ENCODE measurements around the gene ZFP36L1. TPM values are rescaled to one million over a fixed set of nuclear protein-coding genes. Genes with fewer than 3 reads are reported as not detected.

The ZFP36L1 gene
- polyA plus RNA-seq, 1 donor = 199 TPM

DNA sequence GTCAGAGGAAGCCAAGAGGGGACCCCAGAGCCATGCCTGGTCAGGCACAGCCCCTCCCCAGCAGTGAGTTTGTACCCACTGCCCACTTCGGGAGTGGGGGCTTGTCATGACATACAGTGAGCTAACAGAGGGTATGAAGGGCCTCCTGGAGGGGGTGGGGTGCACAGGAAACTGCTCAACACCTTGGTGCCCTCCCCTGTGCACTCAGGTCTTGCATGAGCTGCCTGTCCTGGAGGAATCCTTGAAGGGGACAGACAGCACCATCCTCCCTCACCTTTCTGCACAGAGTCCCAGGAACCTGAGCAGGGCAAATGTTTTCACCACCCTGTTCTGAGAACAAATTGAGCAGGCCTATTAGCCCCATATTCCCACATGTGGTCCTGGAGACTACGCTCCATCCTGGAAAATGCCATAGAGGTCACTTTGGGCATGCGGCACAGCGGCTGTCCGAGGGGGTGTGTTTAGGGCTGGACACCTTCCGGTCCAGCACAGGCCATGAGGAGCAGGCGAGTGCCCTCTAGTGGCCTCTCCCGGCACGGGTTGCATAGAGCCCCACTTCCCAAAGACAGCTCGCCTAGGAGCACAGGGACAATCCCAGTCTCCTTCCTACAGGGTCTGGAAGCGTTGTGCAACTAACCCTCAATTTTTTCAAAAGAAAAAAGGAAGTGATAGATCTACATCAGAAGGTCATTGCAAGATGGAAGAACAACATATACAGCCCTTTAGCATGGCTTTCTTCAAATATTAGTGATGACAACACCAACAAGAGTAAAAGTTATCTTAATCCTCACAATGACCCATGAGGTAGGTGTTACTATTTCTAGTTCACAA, 31.9 kb upstream of the ZFP36L1 start:
- WGBS (ENCODE audit: insufficient coverage, low lambda C conversion rate) = no CpG with 5 or more reads among the region's 11 CpGs
- Histone ChIP-seq H3K27me3 (ENCODE audit: control insufficient read depth, insufficient read depth, low read length) (no peaks in the 10 kb centered on the region), H3K4me1 (ENCODE audit: control insufficient read depth, insufficient read depth, low read length) (peaks cover 22% of the 10 kb centered on the region), H3K36me3 (ENCODE audit: control insufficient read depth, insufficient read depth, low read length) (no peaks in the 10 kb centered on the region), H3K27ac (ENCODE audit: low read length) (no peak overlapping the region), H3K4me3 (ENCODE audit: low read length) (no peak overlapping the region), H3K9me3 (ENCODE audit: control insufficient read depth, low read depth, low read length) (no peaks in the 10 kb centered on the region)
- DNase-seq = peak; percentile 57 to 70

GRCh38 chr14:68824207-68824516, 31.3 kb upstream of the ZFP36L1 start:
- Histone ChIP-seq H3K4me1 (ENCODE audit: control insufficient read depth, insufficient read depth, low read length) (peaks cover 28% of the 10 kb centered on the region), H3K27me3 (ENCODE audit: control insufficient read depth, insufficient read depth, low read length) (no peaks in the 10 kb centered on the region), H3K4me3 (ENCODE audit: low read length) (no peak overlapping the region), H3K9me3 (ENCODE audit: control insufficient read depth, low read depth, low read length) (no peaks in the 10 kb centered on the region), H3K36me3 (ENCODE audit: control insufficient read depth, insufficient read depth, low read length) (no peaks in the 10 kb centered on the region), H3K27ac (ENCODE audit: low read length) (no peak overlapping the region)
- WGBS (ENCODE audit: insufficient coverage, low lambda C conversion rate) = no CpG with 5 or more reads among the region's 1 CpG
- no peak for DNase-seq

DNA sequence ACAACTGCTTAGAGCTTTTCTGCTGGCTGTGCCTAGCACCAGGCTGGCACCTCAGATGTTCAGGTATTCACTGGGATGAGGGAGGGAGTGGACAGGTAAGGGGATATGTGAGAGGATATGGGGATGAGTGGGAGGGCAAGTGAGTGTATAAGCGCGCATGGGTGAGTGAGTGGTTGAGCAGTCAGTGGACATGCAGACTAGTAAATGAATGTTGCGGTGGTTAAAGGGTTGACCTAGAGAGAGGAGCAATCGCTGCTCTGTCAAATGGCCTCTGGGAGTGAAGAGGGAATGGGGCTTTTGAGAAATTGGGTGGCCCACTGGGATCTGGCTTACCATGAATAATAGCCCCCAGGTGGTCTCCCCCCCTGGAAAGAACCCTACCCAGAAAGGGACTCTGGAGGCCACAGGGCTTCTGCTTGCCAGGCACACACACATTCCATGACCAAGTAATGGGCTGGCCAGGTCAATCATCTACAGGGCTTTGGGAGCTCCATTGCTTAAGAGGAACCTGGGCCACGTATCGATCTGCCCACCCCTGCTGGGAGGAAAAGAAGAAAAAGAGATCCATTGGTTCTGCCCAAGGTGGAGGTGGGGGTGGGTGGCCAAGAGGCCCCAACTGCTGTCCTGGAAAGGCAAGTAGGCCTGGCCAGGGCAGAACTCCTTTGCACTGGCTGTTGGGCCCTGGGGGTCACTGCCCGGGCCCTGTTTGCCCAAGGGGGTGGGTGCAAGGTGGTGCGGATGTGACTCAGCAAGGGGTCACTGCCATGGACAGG, 30.8 kb upstream of the ZFP36L1 start:
- no peaks in the 10 kb centered on the region for H3K27me3 ChIP-seq (ENCODE audit: control insufficient read depth, insufficient read depth, low read length)
- no peak for DNase-seq
- H3K27ac ChIP-seq (ENCODE audit: low read length) = no peak overlapping the region
- no peaks in the 10 kb centered on the region for H3K9me3 ChIP-seq (ENCODE audit: control insufficient read depth, low read depth, low read length)
- no peaks in the 10 kb centered on the region for H3K36me3 ChIP-seq (ENCODE audit: control insufficient read depth, insufficient read depth, low read length)
- H3K4me1 ChIP-seq (ENCODE audit: control insufficient read depth, insufficient read depth, low read length) = peaks cover 29% of the 10 kb centered on the region
- no peak overlapping the region for H3K4me3 ChIP-seq (ENCODE audit: low read length)
- no CpG with 5 or more reads among the region's 8 CpGs for WGBS (ENCODE audit: insufficient coverage, low lambda C conversion rate)

DNA sequence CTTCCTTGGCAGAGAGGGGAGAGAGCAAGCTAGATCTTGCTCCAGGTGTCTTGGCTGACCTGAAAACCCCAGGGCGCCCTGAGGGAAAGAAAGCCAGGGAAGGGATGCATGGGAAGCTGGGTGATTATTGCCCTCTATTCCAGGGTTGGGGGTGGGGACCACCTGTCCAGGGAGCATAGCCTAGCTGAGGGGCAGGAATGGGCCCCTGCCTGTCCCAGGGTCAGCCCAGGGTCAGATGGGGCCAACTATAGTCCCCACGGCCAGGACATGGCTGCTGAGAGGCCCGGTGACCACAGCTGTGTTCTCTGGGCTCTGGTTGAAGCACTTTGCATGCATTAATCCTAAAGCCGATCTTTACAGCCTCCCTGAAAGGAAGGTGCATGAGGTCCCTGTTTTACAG, 30.1 kb upstream of the ZFP36L1 start:
- H3K27me3 ChIP-seq (ENCODE audit: control insufficient read depth, insufficient read depth, low read length) = no peaks in the 10 kb centered on the region
- H3K36me3 ChIP-seq (ENCODE audit: control insufficient read depth, insufficient read depth, low read length) = no peaks in the 10 kb centered on the region
- DNase-seq = no peak
- no peaks in the 10 kb centered on the region for H3K9me3 ChIP-seq (ENCODE audit: control insufficient read depth, low read depth, low read length)
- H3K4me1 ChIP-seq (ENCODE audit: control insufficient read depth, insufficient read depth, low read length) = peaks cover 29% of the 10 kb centered on the region
- no peak overlapping the region for H3K4me3 ChIP-seq (ENCODE audit: low read length)
- H3K27ac ChIP-seq (ENCODE audit: low read length) = no peak overlapping the region
- no CpG with 5 or more reads among the region's 4 CpGs for WGBS (ENCODE audit: insufficient coverage, low lambda C conversion rate)

DNA sequence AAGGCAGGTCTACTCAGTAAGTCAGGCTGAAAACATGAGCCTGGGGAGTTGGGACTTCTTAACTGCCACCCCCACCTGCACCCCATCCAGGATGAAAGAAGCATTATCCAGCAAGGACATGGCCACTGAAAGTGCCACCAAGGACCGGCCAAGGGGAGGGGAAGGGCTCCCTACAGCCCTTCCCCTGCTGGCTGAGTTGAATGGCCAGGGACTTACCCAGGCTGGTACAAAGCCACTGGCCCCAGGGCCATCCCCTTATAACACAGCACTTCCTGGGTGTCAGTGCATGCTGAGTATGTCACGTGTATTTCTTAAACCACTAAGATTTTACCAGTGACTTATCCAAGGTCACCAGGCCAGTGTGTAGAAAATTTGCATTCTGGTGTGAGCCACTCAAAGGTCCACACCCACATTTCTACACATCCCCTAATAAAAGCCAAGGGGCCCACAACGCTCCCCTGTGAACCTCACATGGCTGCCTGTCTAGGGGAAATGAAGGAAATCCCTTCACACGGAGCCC, 29.3 kb upstream of the ZFP36L1 start:
- H3K9me3 ChIP-seq (ENCODE audit: control insufficient read depth, low read depth, low read length) = no peaks in the 10 kb centered on the region
- no peak for DNase-seq
- no peaks in the 10 kb centered on the region for H3K27me3 ChIP-seq (ENCODE audit: control insufficient read depth, insufficient read depth, low read length)
- no peaks in the 10 kb centered on the region for H3K36me3 ChIP-seq (ENCODE audit: control insufficient read depth, insufficient read depth, low read length)
- WGBS (ENCODE audit: insufficient coverage, low lambda C conversion rate) = no CpG with 5 or more reads among the region's 4 CpGs
- H3K27ac ChIP-seq (ENCODE audit: low read length) = no peak overlapping the region
- H3K4me3 ChIP-seq (ENCODE audit: low read length) = no peak overlapping the region
- H3K4me1 ChIP-seq (ENCODE audit: control insufficient read depth, insufficient read depth, low read length) = peaks cover 29% of the 10 kb centered on the region

GRCh38 chr14:68820999-68821683, 28.3 kb upstream of the ZFP36L1 start:
- no CpG with 5 or more reads among the region's 18 CpGs for WGBS (ENCODE audit: insufficient coverage, low lambda C conversion rate)
- no peaks in the 10 kb centered on the region for H3K27me3 ChIP-seq (ENCODE audit: control insufficient read depth, insufficient read depth, low read length)
- no peak overlapping the region for H3K27ac ChIP-seq (ENCODE audit: low read length)
- H3K4me1 ChIP-seq (ENCODE audit: control insufficient read depth, insufficient read depth, low read length) = peaks cover 31% of the 10 kb centered on the region
- H3K36me3 ChIP-seq (ENCODE audit: control insufficient read depth, insufficient read depth, low read length) = no peaks in the 10 kb centered on the region
- DNase-seq = no peak
- no peak overlapping the region for H3K4me3 ChIP-seq (ENCODE audit: low read length)
- no peaks in the 10 kb centered on the region for H3K9me3 ChIP-seq (ENCODE audit: control insufficient read depth, low read depth, low read length)

- H3K4me1 ChIP-seq (ENCODE audit: control insufficient read depth, insufficient read depth, low read length) = peaks cover 36% of the 10 kb centered on the region
- H3K9me3 ChIP-seq (ENCODE audit: control insufficient read depth, low read depth, low read length) = peaks cover 2% of the 10 kb centered on the region
- no peak for DNase-seq
- WGBS (ENCODE audit: insufficient coverage, low lambda C conversion rate) = no CpG with 5 or more reads among the region's 4 CpGs
- no peak overlapping the region for H3K4me3 ChIP-seq (ENCODE audit: low read length)
- no peaks in the 10 kb centered on the region for H3K36me3 ChIP-seq (ENCODE audit: control insufficient read depth, insufficient read depth, low read length)
- no peak overlapping the region for H3K27ac ChIP-seq (ENCODE audit: low read length)
- H3K27me3 ChIP-seq (ENCODE audit: control insufficient read depth, insufficient read depth, low read length) = no peaks in the 10 kb centered on the region
Observed at GRCh38 chr14:68820536-68820935, 27.7 kb upstream of the ZFP36L1 start.

GRCh38 chr14:68820119-68820518, 27.3 kb upstream of the ZFP36L1 start:
- no peak for DNase-seq
- no peak overlapping the region for H3K4me3 ChIP-seq (ENCODE audit: low read length)
- H3K36me3 ChIP-seq (ENCODE audit: control insufficient read depth, insufficient read depth, low read length) = no peaks in the 10 kb centered on the region
- peaks cover 2% of the 10 kb centered on the region for H3K9me3 ChIP-seq (ENCODE audit: control insufficient read depth, low read depth, low read length)
- H3K4me1 ChIP-seq (ENCODE audit: control insufficient read depth, insufficient read depth, low read length) = peaks cover 36% of the 10 kb centered on the region
- H3K27me3 ChIP-seq (ENCODE audit: control insufficient read depth, insufficient read depth, low read length) = no peaks in the 10 kb centered on the region
- H3K27ac ChIP-seq (ENCODE audit: low read length) = no peak overlapping the region
- no CpG with 5 or more reads among the region's 9 CpGs for WGBS (ENCODE audit: insufficient coverage, low lambda C conversion rate)

GRCh38 chr14:68819260-68819691, 26.4 kb upstream of the ZFP36L1 start:
- Histone ChIP-seq H3K4me1 (ENCODE audit: control insufficient read depth, insufficient read depth, low read length) (peaks cover 36% of the 10 kb centered on the region), H3K4me3 (ENCODE audit: low read length) (no peak overlapping the region), H3K27me3 (ENCODE audit: control insufficient read depth, insufficient read depth, low read length) (no peaks in the 10 kb centered on the region), H3K27ac (ENCODE audit: low read length) (peak overlapping the region; percentile 31), H3K36me3 (ENCODE audit: control insufficient read depth, insufficient read depth, low read length) (no peaks in the 10 kb centered on the region), H3K9me3 (ENCODE audit: control insufficient read depth, low read depth, low read length) (peaks cover 2% of the 10 kb centered on the region)
- peak; percentile 86 to 95 for DNase-seq
- no CpG with 5 or more reads among the region's 10 CpGs for WGBS (ENCODE audit: insufficient coverage, low lambda C conversion rate)

GRCh38 chr14:68817506-68818212, 24.8 kb upstream of the ZFP36L1 start:
- no peak overlapping the region for H3K4me3 ChIP-seq (ENCODE audit: low read length)
- peak in 1 of 2 donors; percentile 11 for DNase-seq
- no peaks in the 10 kb centered on the region for H3K27me3 ChIP-seq (ENCODE audit: control insufficient read depth, insufficient read depth, low read length)
- H3K36me3 ChIP-seq (ENCODE audit: control insufficient read depth, insufficient read depth, low read length) = no peaks in the 10 kb centered on the region
- no peak overlapping the region for H3K27ac ChIP-seq (ENCODE audit: low read length)
- peaks cover 2% of the 10 kb centered on the region for H3K9me3 ChIP-seq (ENCODE audit: control insufficient read depth, low read depth, low read length)
- WGBS (ENCODE audit: insufficient coverage, low lambda C conversion rate) = no CpG with 5 or more reads among the region's 3 CpGs
- peaks cover 44% of the 10 kb centered on the region for H3K4me1 ChIP-seq (ENCODE audit: control insufficient read depth, insufficient read depth, low read length)

All from large intestine (tissue), 3 donors.